Nephron (organoid): ENCODE data around the gene HPSE.
"Not testable (repeated sequence)": the region's sequence is repeated elsewhere in the genome, so short reads cannot be mapped to it uniquely, and the experiment has no call there.

Experiments used
- H3K27ac Mint-ChIP-seq, 3 experiments: 2 replicates each; pipeline ENCODE4 v1.8.0; 2020; ENCODE audit warnings: mixed read lengths in 3 of 3, mild to moderate bottlenecking in 2 of 3, moderate library complexity in 1 of 3
- H3K27me3 Mint-ChIP-seq: 2 replicates; pipeline ENCODE4 v1.8.0; 2021; ENCODE audit warnings: low read depth, mild to moderate bottlenecking, moderate library complexity, mixed read lengths
- H3K36me3 Mint-ChIP-seq: 2 replicates; pipeline ENCODE4 v1.8.0; 2020; ENCODE audit warnings: low read depth, mixed read lengths
- H3K4me1 Mint-ChIP-seq: 2 replicates; pipeline ENCODE4 v1.8.0; 2020; ENCODE audit warnings: mixed read lengths
- H3K4me3 Mint-ChIP-seq, 3 experiments: 2 replicates each; pipeline ENCODE4 v1.8.0; 2020; ENCODE audit warnings: mild to moderate bottlenecking in 3 of 3, mixed read lengths in 3 of 3, moderate library complexity in 2 of 3
- H3K9me3 Mint-ChIP-seq: 2 replicates; pipeline ENCODE4 v1.8.0; 2020; ENCODE audit warnings: mixed read lengths
- TF ChIP-seq, protein P1 (sequence below), 3 experiments: fragments of 200-600 bp; sonication (generic); IDR thresholded peaks; one replicate each; pipeline ENCODE4 v1.5.0; 2021; ENCODE audit warnings: antibody characterized with exemption in 3 of 3; ENCODE audit not compliant: unreplicated experiment in 3 of 3

The HPSE gene

DNA sequence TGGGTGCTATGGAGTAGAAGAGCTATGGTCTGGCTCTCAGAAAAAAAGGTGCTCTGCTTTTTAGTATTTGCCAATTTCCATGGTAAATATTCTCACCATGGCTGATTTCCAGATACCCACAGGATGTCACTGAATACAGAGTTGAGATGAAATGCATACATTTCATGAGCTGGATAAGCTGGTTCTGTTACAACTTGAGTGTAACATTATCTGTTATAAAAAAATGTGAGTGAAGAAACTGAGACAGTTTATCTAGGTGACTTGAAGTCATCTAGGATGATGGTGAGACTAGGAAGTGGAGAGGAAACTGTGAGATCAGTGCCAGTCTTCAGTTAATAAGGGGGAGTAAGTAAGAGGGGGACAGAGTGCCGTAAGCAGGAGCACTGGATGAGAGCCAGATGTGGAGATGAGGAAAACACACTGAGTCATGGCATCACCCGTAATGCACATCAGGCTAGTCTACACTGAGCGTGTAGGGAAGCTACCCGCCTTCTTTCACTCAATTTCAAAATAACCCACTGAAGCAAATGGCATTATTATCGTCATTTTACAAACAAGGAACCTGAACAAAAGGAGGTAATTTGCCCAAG is 5.0 kb downstream of the HPSE start:
- Mint-ChIP-seq H3K27ac (no peak overlapping the region), H3K4me1 (no peaks in the 10 kb centered on the region), H3K4me3 (no peak overlapping the region), H3K36me3 (no peaks in the 10 kb centered on the region), H3K9me3 (no peaks in the 10 kb centered on the region), H3K27me3 (peaks cover 49% of the 10 kb centered on the region)
- TF ChIP-seq, protein P1, sequence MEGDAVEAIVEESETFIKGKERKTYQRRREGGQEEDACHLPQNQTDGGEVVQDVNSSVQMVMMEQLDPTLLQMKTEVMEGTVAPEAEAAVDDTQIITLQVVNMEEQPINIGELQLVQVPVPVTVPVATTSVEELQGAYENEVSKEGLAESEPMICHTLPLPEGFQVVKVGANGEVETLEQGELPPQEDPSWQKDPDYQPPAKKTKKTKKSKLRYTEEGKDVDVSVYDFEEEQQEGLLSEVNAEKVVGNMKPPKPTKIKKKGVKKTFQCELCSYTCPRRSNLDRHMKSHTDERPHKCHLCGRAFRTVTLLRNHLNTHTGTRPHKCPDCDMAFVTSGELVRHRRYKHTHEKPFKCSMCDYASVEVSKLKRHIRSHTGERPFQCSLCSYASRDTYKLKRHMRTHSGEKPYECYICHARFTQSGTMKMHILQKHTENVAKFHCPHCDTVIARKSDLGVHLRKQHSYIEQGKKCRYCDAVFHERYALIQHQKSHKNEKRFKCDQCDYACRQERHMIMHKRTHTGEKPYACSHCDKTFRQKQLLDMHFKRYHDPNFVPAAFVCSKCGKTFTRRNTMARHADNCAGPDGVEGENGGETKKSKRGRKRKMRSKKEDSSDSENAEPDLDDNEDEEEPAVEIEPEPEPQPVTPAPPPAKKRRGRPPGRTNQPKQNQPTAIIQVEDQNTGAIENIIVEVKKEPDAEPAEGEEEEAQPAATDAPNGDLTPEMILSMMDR (IDR thresholded peaks at IDR 0.05; ENCODE audit: unreplicated experiment in 3 of 3), result no peak

DNA sequence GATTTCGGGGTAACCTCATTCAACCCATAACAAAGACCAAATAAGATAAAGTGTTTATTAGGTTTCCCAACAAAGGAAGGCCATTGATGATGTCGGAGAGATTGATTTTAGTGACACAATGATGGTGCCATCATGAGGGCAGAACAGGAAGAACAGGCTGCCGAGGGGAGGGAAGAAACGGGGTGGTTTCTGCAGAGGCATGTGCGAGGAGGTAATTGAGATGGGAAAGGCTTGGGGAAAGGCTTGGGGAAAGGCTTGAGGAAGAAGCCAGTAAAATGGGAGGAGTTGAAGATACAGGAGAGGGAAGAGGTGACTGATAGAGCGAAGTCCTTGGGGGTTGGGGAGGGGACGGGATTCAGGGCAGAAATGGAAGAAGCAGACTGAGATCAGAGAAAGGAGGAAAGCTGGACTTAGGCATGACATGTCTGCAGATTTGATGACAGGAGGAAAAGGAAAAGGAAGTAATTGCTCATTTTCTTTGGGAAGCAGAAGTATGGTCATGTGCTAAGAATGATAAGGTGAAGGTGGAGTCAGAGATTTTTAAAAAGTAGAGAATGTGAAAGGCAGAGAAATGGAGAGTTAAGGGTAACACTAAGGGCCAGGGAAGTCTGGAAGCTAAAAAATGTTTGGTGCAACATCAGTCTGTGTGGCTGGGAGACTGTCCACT is 6.0 kb downstream of the HPSE start:
- no peaks in the 10 kb centered on the region for H3K4me1 Mint-ChIP-seq

DNA sequence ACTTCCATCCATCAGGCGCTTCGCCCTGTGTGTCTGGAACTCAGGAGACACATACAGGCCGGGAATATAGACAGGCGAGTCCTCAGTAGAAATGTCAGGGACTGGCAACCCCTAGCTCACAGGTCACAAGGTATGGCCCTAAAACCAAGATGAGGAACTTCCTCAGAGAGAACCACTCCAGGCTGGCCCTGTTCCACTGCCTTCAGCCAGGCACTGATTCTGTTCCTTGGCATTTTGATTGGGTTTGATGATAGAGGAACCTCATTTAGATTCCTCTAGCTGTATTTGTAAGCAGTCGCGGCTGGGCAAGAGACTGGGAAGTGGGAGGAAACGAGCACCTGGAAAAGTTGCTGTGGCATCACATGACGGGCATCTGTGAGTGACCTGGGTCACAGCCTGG is 8.1 kb downstream of the HPSE start:
- TF ChIP-seq, protein P1 (IDR thresholded peaks at IDR 0.05; ENCODE audit: unreplicated experiment in 3 of 3), result no peak
- Mint-ChIP-seq H3K27me3 (peaks cover 22% of the 10 kb centered on the region), H3K9me3 (no peaks in the 10 kb centered on the region), H3K4me3 (no peak overlapping the region), H3K36me3 (no peaks in the 10 kb centered on the region), H3K27ac (no peak overlapping the region), H3K4me1 (no peaks in the 10 kb centered on the region)

More for the DNA sequence above, 6.0 kb downstream of the HPSE start:
- H3K27me3 Mint-ChIP-seq, result peaks cover 39% of the 10 kb centered on the region
- H3K27ac Mint-ChIP-seq, result no peak overlapping the region
- H3K9me3 Mint-ChIP-seq, result no peaks in the 10 kb centered on the region
- TF ChIP-seq, protein P1 (IDR thresholded peaks at IDR 0.05; ENCODE audit: unreplicated experiment in 3 of 3), result no peak
- no peak overlapping the region for H3K4me3 Mint-ChIP-seq
- H3K36me3 Mint-ChIP-seq, result no peaks in the 10 kb centered on the region

DNA sequence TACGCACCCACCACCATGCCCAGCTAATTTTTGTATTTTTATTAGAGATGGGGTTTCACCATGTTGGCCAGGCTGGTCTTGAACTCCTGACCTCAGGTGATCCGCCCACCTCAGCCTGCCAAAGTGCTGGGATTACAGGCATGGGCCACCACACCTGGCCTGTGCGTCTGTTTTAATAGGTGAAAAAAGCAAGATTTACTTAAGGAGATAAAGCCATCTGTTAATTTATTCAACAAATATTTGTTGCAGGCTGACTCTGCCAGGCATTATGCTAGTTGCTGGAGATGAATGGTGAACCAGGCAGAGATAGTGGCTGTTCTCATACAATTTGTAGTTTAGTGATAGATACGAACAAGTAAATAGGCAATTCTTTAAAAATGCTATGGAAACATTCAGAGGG is 9.3 kb downstream of the HPSE start:
- not testable (repeated sequence) for H3K36me3 Mint-ChIP-seq, H3K27ac Mint-ChIP-seq, H3K9me3 Mint-ChIP-seq, H3K4me1 Mint-ChIP-seq, H3K4me3 Mint-ChIP-seq
- peaks cover 23% of the 10 kb centered on the region for H3K27me3 Mint-ChIP-seq

DNA sequence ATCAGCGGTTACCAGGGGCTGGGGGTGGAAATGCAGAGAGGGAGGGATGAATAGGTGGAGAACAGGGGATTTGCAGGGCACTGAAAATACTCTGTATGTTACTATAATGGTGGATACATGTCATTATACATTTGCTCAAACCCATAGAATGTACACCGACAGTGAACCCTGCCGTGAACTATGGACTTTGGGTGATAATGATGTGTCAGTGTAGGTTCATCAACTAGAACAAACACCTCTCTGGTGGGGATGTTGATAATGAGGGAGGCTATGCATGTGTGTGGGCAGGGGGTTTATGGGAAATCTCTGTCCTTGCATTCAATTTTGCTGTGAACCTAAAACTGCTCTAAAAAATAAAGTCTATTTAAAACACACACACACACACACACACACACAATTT is 11.5 kb downstream of the HPSE start:
- Mint-ChIP-seq H3K27ac (no peak overlapping the region), H3K27me3 (peaks cover 9% of the 10 kb centered on the region), H3K4me1 (no peaks in the 10 kb centered on the region), H3K36me3 (no peaks in the 10 kb centered on the region), H3K9me3 (no peaks in the 10 kb centered on the region), H3K4me3 (no peak overlapping the region)
- TF ChIP-seq, protein P1 (IDR thresholded peaks at IDR 0.05; ENCODE audit: unreplicated experiment in 3 of 3), result no peak

DNA sequence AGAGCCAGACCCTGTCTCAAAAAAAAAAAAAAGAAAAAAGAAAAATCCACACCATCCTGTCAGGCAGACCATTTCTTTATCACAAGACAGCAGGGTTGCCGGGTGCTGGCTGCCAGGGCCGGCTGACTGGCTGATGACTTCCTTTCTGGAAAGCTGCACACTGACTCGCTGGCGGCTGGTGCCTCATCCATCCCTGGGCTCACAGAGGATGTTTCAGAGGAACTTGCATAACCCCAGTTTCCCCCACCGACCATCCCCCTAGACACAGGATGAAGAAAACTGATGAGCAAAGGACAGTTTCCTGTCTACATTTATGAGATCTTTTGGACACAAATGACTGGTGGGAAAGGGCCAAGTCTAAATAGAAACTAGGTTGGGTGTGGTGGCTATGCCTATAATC is 14.1 kb downstream of the HPSE start:
- TF ChIP-seq, protein P1 (IDR thresholded peaks at IDR 0.05; ENCODE audit: unreplicated experiment in 3 of 3), result no peak
- Mint-ChIP-seq H3K27ac (no peak overlapping the region), H3K36me3 (no peaks in the 10 kb centered on the region), H3K4me3 (no peak overlapping the region), H3K27me3 (peaks cover 7% of the 10 kb centered on the region), H3K9me3 (no peaks in the 10 kb centered on the region), H3K4me1 (no peaks in the 10 kb centered on the region)
